ENCODE results near the gene DEXI.

GRCh38 chr16:10988164-10988803 is 46.0 kb upstream of the DEXI start:
- TF ChIP-seq POLR2AphosphoS5 (IDR thresholded peaks at IDR 0.05) (no peak), CTCF (IDR thresholded peaks at IDR 0.05 in 8 of 11, conservative IDR thresholded peaks at IDR 0.05 in 3 of 11) (peak in 6 of 11 experiments; percentile 31 to 48 (median 42))

All from spleen (tissue), 7 donors.